Dermis microvascular lymphatic vessel endothelial cell (primary cell): Measurements from ENCODE around the gene IL33. TPM values are rescaled to one million over a fixed set of nuclear protein-coding genes. Genes with fewer than 3 reads are reported as not detected.

Source experiments
- DNase-seq, 2 donors: peaks; one replicate each; pipeline versions ENCODE4 v3.0.0 to v3.0.0-alpha.2; 2010; ENCODE audit warnings: low read depth in 2 of 2
- total RNA-seq: library from RNA; depleted of rRNA; stranded (reverse); fragments of >200 nt; gene quantifications from 2 replicates; pipeline ENCODE4 v1.2.1, GENCODE V29; 2014

The IL33 gene
- total RNA-seq, 1 donor from 2014 or later, result 2.8 TPM

DNA sequence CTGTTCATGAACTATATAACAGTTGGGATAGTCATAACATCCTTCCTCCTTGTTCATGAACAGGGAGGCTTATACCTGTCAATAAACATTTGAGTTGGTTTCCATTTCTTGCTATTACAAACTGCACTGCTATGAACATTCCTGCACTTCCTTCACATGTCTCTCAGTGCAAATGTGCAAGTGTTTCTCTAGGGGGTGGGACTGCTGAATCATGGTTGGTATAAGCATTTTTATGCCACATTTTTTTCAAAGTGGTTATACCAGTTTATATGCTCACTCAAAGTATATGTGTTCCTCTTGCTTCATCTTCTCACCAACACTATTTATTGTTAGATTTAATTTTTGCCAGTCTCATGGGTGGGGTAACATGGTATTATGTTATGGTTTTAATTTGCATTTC is 86.8 kb downstream of the IL33 start:
- peak in 1 of 2 donors; percentile 16 for DNase-seq

DNA sequence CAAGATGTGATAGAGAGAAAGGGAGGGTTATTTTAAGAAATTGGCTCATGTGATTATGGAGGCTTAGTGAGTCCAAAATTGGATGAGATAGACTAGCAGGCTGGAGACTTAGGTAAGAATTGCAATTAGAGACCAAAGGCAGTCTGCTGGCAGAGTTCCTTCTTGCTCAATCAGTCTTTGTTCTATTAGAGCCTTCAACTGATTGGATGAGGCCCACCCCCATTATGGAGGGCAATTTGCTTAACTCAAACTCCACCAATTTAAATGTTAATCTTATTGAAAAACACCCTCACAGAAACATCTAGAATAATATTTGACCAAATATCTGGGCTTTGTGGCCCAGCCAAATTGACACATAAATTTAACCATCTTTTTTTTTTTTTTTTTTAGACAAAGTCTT is 88.6 kb downstream of the IL33 start:
- DNase-seq, result no peak

DNA sequence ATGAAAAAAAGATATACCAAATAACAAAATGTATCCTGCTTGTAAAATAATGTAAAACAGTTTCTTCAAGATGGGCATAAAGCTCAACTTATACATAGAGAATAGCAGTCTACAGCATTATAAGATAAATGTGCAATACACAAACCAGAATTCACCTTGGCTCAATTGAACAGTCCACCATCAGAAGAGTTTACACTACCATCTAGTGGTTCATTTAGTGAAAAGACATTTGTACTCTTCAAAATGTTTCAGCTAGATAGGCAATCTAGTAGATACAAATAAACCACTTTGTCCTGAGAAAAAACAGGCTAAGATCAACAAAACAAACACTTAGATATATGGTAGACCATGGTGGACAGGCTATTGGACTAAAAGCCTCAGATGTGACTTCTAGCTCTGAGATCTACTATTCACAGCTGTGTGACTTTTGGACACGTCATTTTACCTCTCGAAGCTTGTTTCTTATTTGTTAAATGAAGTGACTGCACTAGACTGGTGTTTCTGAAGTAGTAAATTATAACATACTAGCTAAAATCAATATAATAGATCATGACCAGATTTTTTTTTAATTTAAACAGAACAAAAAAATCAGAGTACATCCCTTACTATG is 90.5 kb downstream of the IL33 start:
- peak; percentile 58 to 61 for DNase-seq

Other genes with a start within 250 kb of the IL33 start
- 26.2 and 26.4 TPM in 2 replicates for gene RANBP6, start 200.2 kb upstream of the IL33 start, total RNA-seq
- gene TPD52L3, start 112.6 kb downstream of the IL33 start, total RNA-seq, result not detected in 2 replicates
- 59.8 and 66.1 TPM in 2 replicates for gene UHRF2, start 197.4 kb downstream of the IL33 start, total RNA-seq